Adrenal gland (tissue), 5 donors: Measurements from ENCODE around the gene KDM2B.

Experiments
- CTCF ChIP-seq, 6 experiments: fragments of 450-650 bp in 4 of 6; fragments of 200-600 bp in 2 of 6; sonication (generic) in 1 of 6; IDR thresholded peaks; 1 replicate in 5 of 6; 2 replicates in 1 of 6; pipeline versions ENCODE4 v1.5.1 to v1.8.0; 2016 to 2021; ENCODE audit warnings: antibody characterized with exemption in 6 of 6, mild to moderate bottlenecking in 2 of 6, moderate library complexity in 1 of 6
- POLR2A ChIP-seq, 2 donors: fragments of 450-650 bp; IDR thresholded peaks; one replicate each; pipeline ENCODE4 v1.6.1; 2017; ENCODE audit warnings: antibody characterized with exemption in 2 of 2, mild to moderate bottlenecking in 2 of 2, moderate library complexity in 1 of 2
- donor health status: DM: no; HTN: no; CAD: no.

GRCh38 chr12:121610239-121611149 lies 29.7 kb upstream of the KDM2B start:
- TF ChIP-seq CTCF (IDR thresholded peaks at IDR 0.05) (no peak), POLR2A (IDR thresholded peaks at IDR 0.05) (no peak)
